T-helper 2 cell treated with Interferon-gamma antibody and Interleukin-4, amounts not matched to agents 100 ng/mL and 5 ng/mL, for 36 hours (primary cell): ENCODE measurements around the gene ASPSCR1. TPM values are rescaled to one million over a fixed set of nuclear protein-coding genes. Genes with fewer than 3 reads are reported as not detected.

Experiments
- intact Hi-C: fragments of 100-400 bp; cut with micrococcal nuclease; formaldehyde crosslinking; loops from one replicate; pipeline ENCODE4 v1.15.1; 2023
- total RNA-seq: library from RNA; stranded (reverse); gene quantifications from 2 replicates; pipeline ENCODE4 v1.2.3, GENCODE V29; 2022

ASPSCR1 gene
- total RNA-seq, 1 donor from 2014 or later: 35.5 TPM

- intact Hi-C loops: loop anchor here (1.0 to 10.0 kb wide), 4 partner anchors 13 to 258 kb away; partner anchors contain the start of genes FASN and LRRC45
These were observed 59.2 kb downstream of the ASPSCR1 start for GRCh38 chr17:82036634-82037091.

DNA sequence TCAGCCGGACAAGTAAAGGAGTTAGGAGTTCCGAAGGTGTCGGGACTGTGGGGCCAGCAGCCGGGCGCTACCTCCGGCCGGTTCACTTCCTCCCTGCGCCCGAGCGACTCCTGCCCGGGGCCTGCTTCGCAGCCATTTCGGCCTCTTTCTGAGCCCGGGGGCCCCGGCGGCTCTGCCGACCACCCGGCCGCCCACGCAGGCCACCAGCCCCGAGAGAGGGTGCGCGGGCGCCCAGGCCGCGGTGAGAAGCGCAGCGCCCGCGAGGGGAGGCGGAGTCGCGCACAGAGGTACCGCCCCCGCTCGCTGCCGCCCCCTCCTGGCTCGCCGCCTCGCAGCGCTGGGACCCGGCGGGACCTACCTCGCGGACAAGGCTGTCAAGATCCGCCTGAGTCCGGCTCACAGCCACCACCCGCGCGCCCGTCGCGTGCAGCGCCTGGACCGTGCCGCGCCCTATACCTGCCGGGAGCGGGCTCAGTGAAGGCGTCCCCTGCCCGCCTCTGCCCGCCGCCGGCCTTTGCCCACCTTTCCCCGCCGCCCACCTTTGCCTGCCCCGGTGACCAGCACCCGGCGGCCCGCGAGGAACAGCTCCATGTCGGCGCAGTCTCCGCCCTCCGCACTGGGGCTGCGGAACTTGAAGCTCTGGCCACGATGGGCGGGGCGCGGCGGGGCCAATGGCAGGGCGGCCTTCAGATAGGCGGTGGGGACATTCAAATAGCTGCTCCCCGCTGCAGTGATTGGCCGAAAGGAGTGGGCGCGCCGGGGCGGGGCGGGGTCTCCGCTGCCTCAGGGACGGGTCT lies 59.9 kb downstream of the ASPSCR1 start, which contains the start of gene DCXR:
Gene DCXR (minus strand): TSS at position 606 of the 797 bp plus-strand sequence. CDS start 15 bp downstream, at position 591.
- intact Hi-C loops: loop anchor here (1.0 to 10.0 kb wide), 4 partner anchors 14 to 258 kb away; partner anchors contain the start of genes FASN and LRRC45

DNA sequence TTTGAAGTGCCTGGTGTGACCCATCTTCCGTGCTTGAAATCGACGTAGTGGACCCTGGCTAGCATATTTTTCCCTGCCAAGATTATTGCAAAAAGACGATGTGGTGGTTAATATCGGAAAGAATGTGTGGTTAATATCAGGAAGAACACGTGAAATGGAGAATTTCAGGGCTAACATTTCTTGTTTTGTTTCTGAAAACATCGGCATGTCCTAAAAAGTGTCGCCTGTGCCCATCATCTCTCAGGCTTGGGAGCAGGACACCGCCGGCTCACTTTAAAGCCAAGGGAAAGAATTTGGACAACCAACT lies 60.4 kb downstream of the ASPSCR1 start:
- intact Hi-C loops: loop anchor here (1.0 to 10.0 kb wide), 4 partner anchors 15 to 257 kb away; partner anchors contain the start of genes FASN and LRRC45

GRCh38 chr17:82038796-82039409 lies 61.5 kb downstream of the ASPSCR1 start:
- intact Hi-C loops: loop anchor here (10.0 kb wide), 1 partner anchor 256 kb away; no protein-coding TSS in a partner anchor

GRCh38 chr17:82039695-82040299 lies 62.4 kb downstream of the ASPSCR1 start:
- intact Hi-C loops: loop anchor here (10.0 kb wide), 1 partner anchor 255 kb away; no protein-coding TSS in a partner anchor

DNA sequence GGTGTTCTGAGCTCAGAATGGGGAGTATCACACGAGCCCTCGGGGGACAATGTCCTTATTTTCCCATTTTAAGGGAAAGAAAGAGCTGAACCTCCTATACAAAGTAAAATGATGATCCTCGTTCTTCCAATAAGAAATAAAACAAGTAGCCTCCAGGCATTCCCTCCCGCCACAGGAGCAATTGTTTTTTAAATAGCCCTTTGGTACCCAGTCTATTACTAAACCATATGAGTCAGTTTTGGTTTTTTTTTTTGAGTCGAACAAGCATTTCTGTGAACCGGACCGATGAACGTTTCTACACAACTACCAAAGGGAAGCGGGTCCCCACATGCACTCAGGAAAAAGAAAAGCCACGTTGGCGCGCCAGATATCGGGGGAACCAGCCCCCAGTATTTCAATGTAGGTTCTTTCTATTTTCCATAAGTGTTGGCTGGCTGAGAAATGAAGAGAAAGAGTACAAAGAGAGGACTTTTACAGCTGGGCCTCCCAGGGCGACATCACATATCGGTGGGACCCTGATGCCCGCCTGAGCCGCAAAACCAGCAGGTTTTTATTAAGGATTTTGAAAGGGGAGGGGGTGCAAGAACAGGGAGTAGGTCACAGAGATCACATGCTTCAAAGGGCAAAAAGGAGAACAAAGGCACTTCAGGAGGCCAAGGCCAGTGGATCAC lies 63.9 kb downstream of the ASPSCR1 start:
- intact Hi-C loops: no loop called here

DNA sequence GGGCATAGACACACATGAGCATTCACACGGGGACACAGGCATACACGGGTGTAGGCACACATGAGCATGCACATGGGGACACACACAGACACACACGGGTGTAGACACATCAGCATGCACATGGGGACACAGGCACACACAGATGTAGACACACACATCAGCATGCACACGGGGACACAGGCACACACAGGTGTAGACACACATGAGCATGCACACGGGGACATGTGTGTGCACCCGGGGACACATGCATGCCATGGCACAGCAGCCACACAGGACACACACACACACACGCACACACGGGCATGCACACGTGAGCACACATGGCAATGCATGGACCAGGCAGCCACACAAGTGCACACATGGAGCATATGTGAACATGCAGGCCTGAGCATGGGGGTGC lies 65.2 kb downstream of the ASPSCR1 start:
- intact Hi-C loops: no loop called here

- intact Hi-C loops: no loop called here
These were observed 66.1 kb downstream of the ASPSCR1 start for GRCh38 chr17:82043507-82043906.

- intact Hi-C loops: no loop called here
These were observed 68.6 kb downstream of the ASPSCR1 start for GRCh38 chr17:82045936-82046484.

DNA sequence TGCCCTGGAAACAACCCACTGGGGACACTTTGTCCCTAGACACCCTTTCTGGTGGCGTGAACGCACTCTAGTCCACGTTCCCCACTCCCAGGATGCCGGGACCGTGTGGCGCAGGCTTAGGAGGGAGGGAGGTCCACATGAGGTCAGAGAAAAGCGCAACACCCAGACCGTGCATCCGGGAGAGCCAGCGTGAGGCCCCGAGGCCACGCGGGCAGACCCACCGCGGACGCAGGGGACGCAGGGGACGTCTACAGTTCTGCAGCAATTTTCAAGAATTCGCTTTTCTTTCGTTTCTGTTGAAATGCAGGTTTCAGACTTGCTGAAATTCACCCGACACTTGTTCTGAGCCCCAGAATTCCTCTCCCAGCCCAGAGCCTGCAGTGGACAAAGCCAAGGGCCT lies 69.5 kb downstream of the ASPSCR1 start:
- intact Hi-C loops: no loop called here

DNA sequence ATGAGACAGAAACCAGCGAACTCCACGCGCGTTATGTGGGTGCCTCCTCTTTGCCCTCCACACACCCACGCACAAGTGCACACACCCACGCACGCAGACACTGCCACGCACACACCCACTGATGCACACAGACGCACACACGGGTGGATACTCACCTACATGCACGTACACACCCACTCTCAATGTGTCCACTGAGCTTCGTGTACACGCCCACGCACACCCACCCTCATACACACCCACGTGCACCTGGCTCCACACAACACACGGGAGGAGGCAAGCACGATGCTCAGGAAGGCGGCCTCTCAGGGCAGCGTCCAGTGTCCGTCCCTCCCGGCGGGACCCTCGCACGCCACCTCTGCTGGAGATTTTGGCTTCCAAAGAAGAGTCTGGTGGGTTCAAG lies 70.0 kb downstream of the ASPSCR1 start:
- intact Hi-C loops: no loop called here

DNA sequence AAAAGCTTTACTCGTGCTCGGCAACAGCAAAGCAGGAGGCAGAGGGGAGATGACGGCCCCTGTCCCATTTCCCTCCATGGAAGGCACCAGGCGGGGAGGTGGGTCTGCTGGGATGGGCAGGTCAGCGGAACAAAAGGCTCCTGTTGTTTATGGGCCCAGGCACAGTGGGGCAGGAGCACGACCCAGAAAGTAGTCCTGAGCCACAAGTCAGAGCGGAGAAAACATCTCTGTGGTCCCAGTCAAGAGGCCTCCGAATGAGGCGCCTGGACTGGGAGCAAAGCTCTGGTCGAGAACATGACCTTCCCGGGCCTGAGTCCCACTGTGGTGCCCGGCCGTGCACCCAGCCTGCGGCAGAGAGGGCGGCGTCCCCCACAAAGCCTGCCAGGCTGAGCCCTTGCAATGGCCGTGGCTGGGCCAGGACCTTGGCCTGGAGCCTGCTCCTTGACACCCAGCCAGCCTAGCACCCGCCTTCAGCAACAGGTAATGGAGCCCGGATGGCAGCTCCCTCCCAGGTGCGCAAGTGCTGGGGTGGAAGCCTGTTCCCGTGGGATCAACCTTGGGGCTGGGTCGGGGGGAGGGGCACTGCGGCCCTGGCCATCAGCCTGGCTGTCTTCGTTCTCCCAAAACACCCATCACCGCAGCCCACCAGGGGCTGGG lies 70.6 kb downstream of the ASPSCR1 start:
- intact Hi-C loops: no loop called here

GRCh38 chr17:82048571-82048971 lies 71.1 kb downstream of the ASPSCR1 start:
- intact Hi-C loops: no loop called here

- intact Hi-C loops: no loop called here
These were observed 71.7 kb downstream of the ASPSCR1 start for GRCh38 chr17:82049106-82049505.

DNA sequence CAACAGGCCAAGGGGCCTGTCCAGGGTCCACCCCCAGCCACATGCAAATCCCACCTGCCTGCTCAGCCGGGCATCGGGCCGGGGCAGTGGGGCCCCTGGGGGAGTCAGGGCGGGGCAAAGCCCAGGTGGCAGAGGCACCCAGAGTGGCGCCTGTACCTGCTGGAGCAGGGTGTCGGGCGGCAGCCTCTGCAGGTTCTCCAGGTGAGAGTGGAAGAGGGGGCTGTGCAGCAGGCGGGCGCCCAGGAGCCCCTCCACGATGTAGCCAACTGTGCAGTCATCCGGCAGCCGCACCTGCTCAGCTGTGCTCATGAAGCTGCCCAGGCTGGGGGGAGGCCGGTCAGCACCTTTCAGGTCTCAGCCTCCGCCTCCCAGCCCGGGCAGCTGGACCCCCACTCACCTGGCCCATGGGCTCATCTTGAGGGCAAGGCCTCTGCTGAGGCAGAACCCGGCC lies 72.1 kb downstream of the ASPSCR1 start:
- intact Hi-C loops: no loop called here

- intact Hi-C loops: no loop called here
These were observed 72.8 kb downstream of the ASPSCR1 start for GRCh38 chr17:82050152-82050760.

DNA sequence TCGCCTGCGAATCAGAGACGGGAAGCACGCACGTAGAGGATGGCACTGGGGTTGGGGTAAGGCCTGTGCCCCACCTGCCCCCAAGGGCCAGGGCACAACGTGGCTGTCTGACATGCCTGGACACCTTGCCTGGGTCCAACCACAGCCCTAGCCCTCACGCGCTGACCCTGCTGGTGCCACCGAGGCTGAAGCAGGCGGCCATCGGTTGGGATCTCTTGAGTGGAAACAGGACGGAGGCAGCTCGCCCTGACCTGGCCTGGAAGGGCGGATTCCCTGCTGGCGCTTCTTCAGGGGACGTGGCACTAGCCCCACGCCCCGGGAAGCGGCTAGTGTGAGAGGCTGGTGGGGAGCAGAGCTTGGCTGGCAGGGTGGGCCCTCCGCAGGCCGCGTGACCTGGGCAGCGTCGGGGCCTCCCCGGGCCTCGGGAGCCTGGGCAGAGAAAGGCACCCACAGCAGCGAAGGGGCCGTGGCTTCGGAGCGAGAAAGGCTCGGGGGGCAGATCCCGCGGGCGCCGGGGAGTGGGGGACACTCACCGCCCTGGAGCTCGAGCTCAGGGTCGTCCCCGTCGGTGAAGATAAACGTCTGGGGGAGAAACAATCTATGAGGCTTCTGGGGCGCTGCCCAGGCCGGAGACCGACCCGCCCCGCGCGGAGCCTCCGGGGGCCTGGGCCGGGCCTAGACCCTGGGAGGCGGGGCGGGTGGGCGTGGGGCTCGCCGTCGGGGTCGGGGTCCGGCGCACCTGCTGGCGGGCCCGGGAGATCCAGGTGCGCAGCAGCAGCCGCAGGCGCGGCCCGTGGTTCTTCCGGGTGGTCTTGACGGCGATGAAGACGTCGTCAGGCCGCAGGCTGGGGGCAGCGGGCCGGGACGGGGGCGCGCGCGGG lies 73.6 kb downstream of the ASPSCR1 start:
- intact Hi-C loops: loop anchor here (1.0 kb wide), 1 partner anchor 47 kb away; the partner anchor contains the start of gene FASN

DNA sequence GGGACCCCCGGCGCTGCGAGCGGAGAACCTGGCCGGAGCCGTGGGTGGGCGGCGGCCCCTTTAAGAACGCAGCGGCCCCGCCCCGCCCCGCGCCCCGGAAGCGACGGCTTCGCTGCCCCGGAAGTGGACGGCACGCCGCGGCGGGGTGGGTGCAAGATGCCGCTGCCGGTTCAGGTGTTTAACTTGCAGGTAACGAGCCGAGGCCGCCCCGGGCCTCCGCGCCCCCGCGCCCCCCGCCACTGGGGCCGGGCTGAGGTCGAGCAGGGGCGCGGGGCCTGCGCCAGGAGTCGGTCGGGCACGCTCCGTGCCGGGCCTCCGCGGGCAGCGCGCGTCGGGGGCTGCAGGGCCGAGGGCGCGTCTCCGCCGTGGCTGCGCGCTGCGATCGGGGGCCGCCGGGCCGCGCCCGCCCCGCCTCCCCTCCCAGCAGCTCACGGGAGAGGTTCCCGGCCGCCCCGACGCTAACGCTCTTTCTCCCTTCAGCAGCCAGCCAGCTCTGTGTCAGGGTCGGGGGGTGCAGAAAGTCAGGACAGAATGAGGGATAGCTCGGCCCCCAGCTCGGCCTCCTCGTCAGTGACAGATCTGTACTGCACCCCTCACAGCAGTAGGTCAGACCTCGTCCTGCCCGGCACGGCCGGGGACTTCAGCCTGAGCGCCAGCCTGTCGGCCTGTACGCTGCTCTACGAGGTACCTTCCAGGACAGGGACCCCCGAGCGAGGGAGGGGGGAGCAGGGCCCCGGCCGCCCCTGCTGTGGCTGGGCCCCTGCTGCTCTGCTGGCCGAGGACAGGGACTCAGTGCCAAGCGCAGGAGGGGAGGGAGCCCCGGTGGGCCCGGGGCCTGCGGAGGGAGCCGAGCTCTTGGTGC lies 74.6 kb downstream of the ASPSCR1 start, which contains the start of the genes GPS1 and RFNG:
Gene GPS1 (plus strand): TSS at position 123 of the 862 bp plus-strand sequence. CDS start 34 bp downstream, at position 157.
Gene RFNG (minus strand): TSS at position 36 of the 862 bp plus-strand sequence. CDS start 45 bp downstream, outside the sequence.
- intact Hi-C loops: loop anchor here (1.0 kb wide), 1 partner anchor 46 kb away; the partner anchor contains the start of gene FASN
